SU-DHL-6 (cell line): ENCODE results near the gene MKRN2.

ENCODE experiments used
- CTCF ChIP-seq: fragments of 200-600 bp; sonication (generic); IDR thresholded peaks from one replicate; pipeline ENCODE4 v1.5.1; 2017; ENCODE audit warnings: antibody characterized with exemption, mild to moderate bottlenecking, low read length, moderate library complexity; ENCODE audit not compliant: insufficient read depth, poor library complexity, severe bottlenecking
- EZH2phosphoT487 ChIP-seq: fragments of 200-600 bp; sonication (generic), shearing (Covaris generic); conservative IDR thresholded peaks from 2 replicates; pipeline ENCODE4 v1.6.1; 2018; ENCODE audit warnings: mild to moderate bottlenecking, antibody characterized with exemption, low read length, moderate library complexity, mixed read lengths

GRCh38 chr3:12566976-12567375 lies 10.1 kb downstream of the MKRN2 start:
- TF ChIP-seq CTCF (no peak), EZH2phosphoT487 (no peak)
